CD14-positive monocyte (primary cell): ENCODE results near the gene DIS3L2. TPM values are rescaled to one million over a fixed set of nuclear protein-coding genes. Genes with fewer than 3 reads are reported as not detected.
"Not testable (repeated sequence)": the region's sequence is repeated elsewhere in the genome, so short reads cannot be mapped to it uniquely, and the experiment has no call there.

Source experiments
- DNase-seq, 3 donors: peaks; one replicate each; pipeline ENCODE4 v3.0.0-alpha.2; 2011 to 2022
- H2AFZ ChIP-seq: 2 replicates; pipeline ENCODE4 v1.6.0; 2012; ENCODE audit warnings: mild to moderate bottlenecking, low read depth, low read length, inconsistent platforms; ENCODE audit not compliant: insufficient read depth, poor library complexity, severe bottlenecking
- H3K27ac ChIP-seq, 2 donors: 1 replicate in 1 of 2; 2 replicates in 1 of 2; pipeline ENCODE4 v1.5.1; 2012 to 2013; ENCODE audit warnings: low read length in 2 of 2, control low read depth in 1 of 2, inconsistent platforms in 1 of 2, low read depth in 1 of 2, mild to moderate bottlenecking in 1 of 2
- H3K27me3 ChIP-seq, 2 donors: one replicate each; pipeline versions ENCODE4 v1.6.0 to v1.6.1; 2011 to 2013; ENCODE audit warnings: low read length in 2 of 2; ENCODE audit not compliant: control insufficient read depth in 2 of 2, insufficient read depth in 2 of 2
- H3K36me3 ChIP-seq, 2 donors: replicated peaks in 1 of 2; 1 replicate in 1 of 2; 2 replicates in 1 of 2; pipeline versions ENCODE4 v1.5.1 to v1.6.1; 2012 to 2013; ENCODE audit warnings: low read length in 2 of 2, control low read depth in 1 of 2, inconsistent platforms in 1 of 2, mild to moderate bottlenecking in 1 of 2; ENCODE audit not compliant: insufficient read depth in 2 of 2, control insufficient read depth in 1 of 2
- H3K4me1 ChIP-seq, 2 donors: 1 replicate in 1 of 2; 2 replicates in 1 of 2; pipeline versions ENCODE4 v1.5.1 to v1.6.1; 2012 to 2013; ENCODE audit warnings: low read length in 2 of 2, control low read depth in 1 of 2, inconsistent platforms in 1 of 2, mild to moderate bottlenecking in 1 of 2, moderate library complexity in 1 of 2; ENCODE audit not compliant: insufficient read depth in 2 of 2, control insufficient read depth in 1 of 2
- H3K4me2 ChIP-seq: replicated peaks from 2 replicates; pipeline ENCODE3; 2012; ENCODE audit warnings: low read length, moderate library complexity, mild to moderate bottlenecking; ENCODE audit not compliant: poor library complexity, severe bottlenecking; ENCODE audit errors: extremely low read depth
- H3K4me3 ChIP-seq, 3 experiments: fragments of 200-600 bp in 1 of 3; sonication (generic) in 1 of 3; replicated peaks in 1 of 3; 1 replicate in 2 of 3; 2 replicates in 1 of 3; pipeline ENCODE4 v1.5.1; 2011 to 2013; ENCODE audit warnings: low read length in 3 of 3, mild to moderate bottlenecking in 3 of 3, control low read depth in 2 of 3, low read depth in 2 of 3, inconsistent platforms in 1 of 3, moderate library complexity in 1 of 3
- H3K79me2 ChIP-seq: 2 replicates; pipeline ENCODE4 v1.6.0; 2012; ENCODE audit warnings: mild to moderate bottlenecking, control low read depth, inconsistent platforms, low read length, moderate library complexity; ENCODE audit not compliant: insufficient read depth
- H3K9ac ChIP-seq: 2 replicates; pipeline ENCODE4 v1.6.0; 2017; ENCODE audit warnings: low read length, mild to moderate bottlenecking; ENCODE audit not compliant: insufficient read depth, poor library complexity, severe bottlenecking
- H3K9me3 ChIP-seq, 2 donors: replicated peaks in 1 of 2; 1 replicate in 1 of 2; 2 replicates in 1 of 2; pipeline versions ENCODE4 v1.5.1 to v1.6.1; 2012 to 2013; ENCODE audit warnings: low read length in 2 of 2, control low read depth in 1 of 2; ENCODE audit not compliant: control insufficient read depth in 1 of 2, insufficient read depth in 1 of 2
- H4K20me1 ChIP-seq: 2 replicates; pipeline ENCODE4 v1.6.0; 2012; ENCODE audit warnings: mild to moderate bottlenecking, low read length, control low read depth, moderate library complexity; ENCODE audit not compliant: insufficient read depth
- H3K27ac Mint-ChIP-seq, 7 donors: one replicate each; pipeline ENCODE4 v1.8.0; 2020; ENCODE audit warnings: mild to moderate bottlenecking in 7 of 7, mixed read lengths in 7 of 7, moderate library complexity in 6 of 7, inconsistent platforms in 2 of 7
- H3K27me3 Mint-ChIP-seq, 3 donors: one replicate each; pipeline ENCODE4 v1.8.0; 2021 to 2022; ENCODE audit warnings: low read depth in 3 of 3, mild to moderate bottlenecking in 3 of 3, mixed read lengths in 3 of 3, moderate library complexity in 3 of 3, inconsistent platforms in 1 of 3
- H3K36me3 Mint-ChIP-seq, 2 donors: one replicate each; pipeline ENCODE4 v1.8.0; 2020; ENCODE audit warnings: mixed read lengths in 2 of 2, inconsistent platforms in 1 of 2, mild to moderate bottlenecking in 1 of 2
- H3K4me1 Mint-ChIP-seq: one replicate; pipeline ENCODE4 v1.8.0; 2020; ENCODE audit warnings: mild to moderate bottlenecking, mixed read lengths
- H3K4me3 Mint-ChIP-seq, 2 donors: one replicate each; pipeline ENCODE4 v1.8.0; 2020; ENCODE audit warnings: mild to moderate bottlenecking in 2 of 2, mixed read lengths in 2 of 2, moderate library complexity in 1 of 2
- H3K9me3 Mint-ChIP-seq, 7 donors: one replicate each; pipeline ENCODE4 v1.8.0; 2020 to 2022; ENCODE audit warnings: mixed read lengths in 7 of 7, mild to moderate bottlenecking in 6 of 7, moderate library complexity in 6 of 7, inconsistent platforms in 2 of 7
- CTCF ChIP-seq: fragments of 200-600 bp; IDR thresholded peaks from one replicate; pipeline ENCODE4 v1.8.0; 2022; ENCODE audit warnings: antibody characterized with exemption, mild to moderate bottlenecking
- WGBS: methylation state at CpG from one replicate; pipeline ENCODE4 v1.1.5; 2013; ENCODE audit warnings: missing lambda C conversion rate; ENCODE audit not compliant: insufficient coverage; 5-methylcytosine and 5-hydroxymethylcytosine counted together
- intact Hi-C, 2 donors: fragments of 100-400 bp; cut with micrococcal nuclease; formaldehyde crosslinking; loops; one replicate each; pipeline versions ENCODE4 v1.15.0 to v1.15.1; 2023
- polyA plus RNA-seq, 3 donors: library from polyadenylated mRNA; depleted of rRNA in 1 of 3; unstranded in 2 of 3; stranded (reverse) in 1 of 3; fragments of 300-500 nt in 2 of 3; fragments of >200 nt in 1 of 3; fragmentation: Illumina TruSeq in 2 of 3; gene quantifications; 1 replicate in 2 of 3; 2 replicates in 1 of 3; pipeline ENCODE4 v1.2.3, GENCODE V29; 2012 to 2021

Gene DIS3L2
- polyA plus RNA-seq, 3 donors, result 6.0 to 21.7 (median 6.4) TPM

- Histone ChIP-seq H3K9me3 (no peaks in the 10 kb centered on the region), H3K79me2 (no peaks in the 10 kb centered on the region), H3K4me3 (no peak overlapping the region), H3K4me1 (no peaks in the 10 kb centered on the region), H3K4me2 (no peak overlapping the region), H3K36me3 (peaks cover 0 to 4% of the 10 kb centered on the region in 2 donors), H3K27ac (no peak overlapping the region), H2AFZ (no peak overlapping the region), H3K27me3 (no peaks in the 10 kb centered on the region), H4K20me1 (no peaks in the 10 kb centered on the region), H3K9ac (no peak overlapping the region)
- intact Hi-C loops, result no loop called here
- WGBS, result 94% methylated on average over 26 of the region's 28 CpGs
- no peaks in the 10 kb centered on the region for H3K4me1 Mint-ChIP-seq
- DNase-seq, result no peak
- no peak overlapping the region for H3K27ac Mint-ChIP-seq
- no peak overlapping the region for H3K4me3 Mint-ChIP-seq
- H3K9me3 Mint-ChIP-seq, result no peaks in the 10 kb centered on the region
- peaks cover 0 to 2% (median 1%) of the 10 kb centered on the region in 3 donors for H3K27me3 Mint-ChIP-seq
- TF ChIP-seq CTCF, result no peak
- H3K36me3 Mint-ChIP-seq, result peaks cover 4 to 14% of the 10 kb centered on the region in 2 donors
These were observed 372.0 kb downstream of the DIS3L2 start for GRCh38 chr2:232333361-232334135.

DNA sequence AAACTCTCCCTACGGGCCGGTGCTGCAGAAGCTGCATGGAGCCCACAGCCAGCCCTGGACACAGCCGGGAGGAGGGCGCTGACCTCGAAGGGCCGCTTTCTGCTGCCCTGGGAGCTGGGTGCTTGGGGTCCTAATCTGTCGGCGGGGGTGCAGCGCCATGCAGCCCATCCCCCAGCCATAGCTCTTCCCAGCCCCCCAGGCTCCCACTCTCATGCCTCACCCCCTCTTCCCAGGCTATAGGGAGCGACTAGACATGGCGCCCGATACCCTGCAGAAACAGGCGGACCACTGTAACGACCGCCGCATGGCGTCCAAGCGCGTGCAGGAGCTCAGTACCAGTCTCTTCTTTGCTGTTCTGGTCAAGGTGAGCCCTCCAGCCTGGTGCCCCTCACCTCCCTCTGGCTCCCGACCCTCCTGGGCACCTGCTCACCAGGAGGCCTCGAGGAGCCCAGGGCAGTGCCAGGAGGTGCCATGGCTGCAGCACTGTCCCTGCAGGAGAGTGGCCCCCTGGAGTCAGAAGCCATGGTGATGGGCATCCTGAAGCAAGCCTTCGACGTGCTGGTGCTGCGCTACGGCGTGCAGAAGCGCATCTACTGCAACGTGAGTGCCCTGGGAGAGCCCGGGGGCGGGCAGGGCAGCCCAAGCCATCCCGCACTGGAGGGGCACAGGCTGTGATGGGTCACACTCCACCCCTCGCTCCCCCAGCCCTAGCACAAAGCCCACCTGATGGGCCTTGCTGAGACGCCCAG is 372.8 kb downstream of the DIS3L2 start:
- peaks cover 4 to 14% of the 10 kb centered on the region in 2 donors for H3K36me3 Mint-ChIP-seq
- H3K4me3 ChIP-seq, H3K9me3 ChIP-seq, H3K9me3 Mint-ChIP-seq, intact Hi-C loops, H3K4me1 Mint-ChIP-seq, H4K20me1 ChIP-seq, H3K4me2 ChIP-seq, H3K27me3 ChIP-seq, H3K9ac ChIP-seq, H3K4me1 ChIP-seq, H3K27ac Mint-ChIP-seq, H3K27me3 Mint-ChIP-seq, H3K27ac ChIP-seq, H3K4me3 Mint-ChIP-seq, H3K79me2 ChIP-seq, H3K36me3 ChIP-seq, H2AFZ ChIP-seq, DNase-seq: not testable (repeated sequence)
- 93% methylated on average over 15 of the region's 33 CpGs for WGBS

DNA sequence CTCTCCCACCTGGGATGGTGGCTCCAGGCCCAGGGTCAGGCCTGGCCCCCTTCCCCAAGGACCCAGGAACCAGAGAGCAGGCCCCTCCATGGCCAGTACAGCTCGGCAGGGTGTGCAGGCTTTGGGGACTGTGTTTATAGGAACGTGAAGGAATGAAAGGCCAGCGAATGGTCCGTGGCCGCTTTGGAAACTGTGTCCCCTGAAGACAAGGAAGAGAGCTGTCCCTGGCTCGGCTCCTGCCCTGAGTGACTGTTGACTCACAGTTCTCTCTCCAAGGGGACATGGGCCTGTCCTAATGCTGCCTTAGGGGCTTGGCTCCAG is 373.3 kb downstream of the DIS3L2 start:
- H3K4me1 Mint-ChIP-seq, intact Hi-C loops, H3K27ac ChIP-seq, H3K27ac Mint-ChIP-seq, H4K20me1 ChIP-seq, H3K4me2 ChIP-seq, H3K9ac ChIP-seq, DNase-seq, H2AFZ ChIP-seq, H3K27me3 Mint-ChIP-seq, H3K4me1 ChIP-seq, H3K4me3 Mint-ChIP-seq, H3K9me3 Mint-ChIP-seq, H3K9me3 ChIP-seq, H3K36me3 ChIP-seq, H3K79me2 ChIP-seq, H3K4me3 ChIP-seq, H3K27me3 ChIP-seq: not testable (repeated sequence)
- WGBS, result no CpG with 5 or more reads among the region's 6 CpGs
- H3K36me3 Mint-ChIP-seq, result peaks cover 4 to 14% of the 10 kb centered on the region in 2 donors
